Measurements from ENCODE around the gene ROBO1. TPM values are rescaled to one million over a fixed set of nuclear protein-coding genes. Genes with fewer than 3 reads are reported as not detected.

The ROBO1 gene
- total and polyA plus RNA-seq, 2 donors from 2014 or later = 2.1 to 22.1 TPM

DNA sequence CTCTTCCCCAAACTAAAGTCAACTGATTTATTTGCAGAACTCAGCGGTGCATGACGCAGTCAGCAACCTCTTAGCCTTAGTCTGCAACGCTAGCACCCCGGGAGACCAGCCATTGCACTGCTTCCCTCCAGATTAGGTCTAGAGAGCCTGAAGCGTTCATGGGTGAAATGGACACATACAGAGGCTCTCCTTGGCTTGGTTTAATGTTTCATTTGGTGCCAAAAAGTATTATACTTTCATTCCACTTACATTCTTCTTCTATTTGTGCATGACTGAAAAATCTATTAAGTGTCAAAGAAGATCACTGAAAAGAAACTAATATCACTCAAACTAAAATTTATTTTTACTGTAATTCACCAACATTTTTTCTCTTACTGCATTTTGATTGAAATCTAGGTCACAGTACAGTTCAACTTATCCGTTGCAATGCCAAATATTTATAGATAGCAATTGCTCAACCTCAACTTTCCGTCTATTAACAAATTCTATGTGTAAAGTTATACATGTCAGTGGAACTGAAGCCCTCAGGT is 116.2 kb downstream of the ROBO1 start:
- peak in 4 of 5 donors; percentile 53 to 86 (median 80) for DNase-seq
- no peak for FAIRE-seq

DNA sequence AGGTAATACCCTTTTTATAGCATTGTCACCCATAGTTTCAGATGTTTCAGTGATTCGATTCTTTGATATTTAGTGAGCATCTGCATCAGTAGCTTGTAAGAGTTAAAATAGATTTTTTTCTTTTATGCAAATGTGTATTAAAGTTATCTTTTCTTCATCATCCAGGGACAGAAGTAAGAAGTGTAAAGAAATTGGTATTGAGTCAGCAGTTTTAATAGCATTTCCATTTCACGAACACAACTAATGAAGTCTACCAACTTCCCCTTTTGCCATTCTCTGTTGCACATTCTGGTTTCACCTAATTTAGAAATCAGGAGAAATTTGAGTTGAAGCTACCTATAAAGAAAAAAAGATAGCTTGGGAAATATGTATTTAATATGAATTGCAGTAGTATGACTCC is 127.9 kb downstream of the ROBO1 start:
- no peaks in the 10 kb centered on the region for H3K27me3 ChIP-seq (ENCODE audit: control insufficient read depth, insufficient read depth, low read length)
- TF ChIP-seq, protein P1, sequence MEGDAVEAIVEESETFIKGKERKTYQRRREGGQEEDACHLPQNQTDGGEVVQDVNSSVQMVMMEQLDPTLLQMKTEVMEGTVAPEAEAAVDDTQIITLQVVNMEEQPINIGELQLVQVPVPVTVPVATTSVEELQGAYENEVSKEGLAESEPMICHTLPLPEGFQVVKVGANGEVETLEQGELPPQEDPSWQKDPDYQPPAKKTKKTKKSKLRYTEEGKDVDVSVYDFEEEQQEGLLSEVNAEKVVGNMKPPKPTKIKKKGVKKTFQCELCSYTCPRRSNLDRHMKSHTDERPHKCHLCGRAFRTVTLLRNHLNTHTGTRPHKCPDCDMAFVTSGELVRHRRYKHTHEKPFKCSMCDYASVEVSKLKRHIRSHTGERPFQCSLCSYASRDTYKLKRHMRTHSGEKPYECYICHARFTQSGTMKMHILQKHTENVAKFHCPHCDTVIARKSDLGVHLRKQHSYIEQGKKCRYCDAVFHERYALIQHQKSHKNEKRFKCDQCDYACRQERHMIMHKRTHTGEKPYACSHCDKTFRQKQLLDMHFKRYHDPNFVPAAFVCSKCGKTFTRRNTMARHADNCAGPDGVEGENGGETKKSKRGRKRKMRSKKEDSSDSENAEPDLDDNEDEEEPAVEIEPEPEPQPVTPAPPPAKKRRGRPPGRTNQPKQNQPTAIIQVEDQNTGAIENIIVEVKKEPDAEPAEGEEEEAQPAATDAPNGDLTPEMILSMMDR (IDR thresholded peaks at IDR 0.05; ENCODE audit: borderline replicate concordance, extremely low read depth, insufficient read depth) = no peak
- no peak overlapping the region for H3K9ac ChIP-seq (ENCODE audit: low read length in 3 of 3)
- H3K36me3 ChIP-seq (ENCODE audit: control insufficient read depth in 2 of 3, insufficient read depth in 3 of 3, low read length in 3 of 3) = no peaks in the 10 kb centered on the region
- intact Hi-C loops (cut with DNase I) = no loop called here
- DNase-seq (no peak), FAIRE-seq (no peak)
- H3K9me3 ChIP-seq (ENCODE audit: control insufficient read depth in 2 of 3, insufficient read depth in 1 of 3, low read length in 3 of 3) = no peaks in the 10 kb centered on the region
- H3K4me1 ChIP-seq (ENCODE audit: control insufficient read depth in 2 of 3, insufficient read depth in 2 of 3, low read depth in 1 of 3, low read length in 3 of 3) = no peaks in the 10 kb centered on the region
- no peak overlapping the region for H3K27ac ChIP-seq (ENCODE audit: low read depth in 2 of 2, low read length in 2 of 2)
- H3K4me3 ChIP-seq (ENCODE audit: low read length in 3 of 3) = no peak overlapping the region

More for the DNA sequence above, 116.2 kb downstream of the ROBO1 start:
- Histone ChIP-seq H3K4me3 (ENCODE audit: low read length in 3 of 3) (no peak overlapping the region), H3K27ac (ENCODE audit: low read depth in 2 of 2, low read length in 2 of 2) (no peak overlapping the region), H3K9ac (ENCODE audit: low read length in 3 of 3) (no peak overlapping the region), H3K27me3 (ENCODE audit: control insufficient read depth, insufficient read depth, low read length) (no peaks in the 10 kb centered on the region), H3K36me3 (ENCODE audit: control insufficient read depth in 2 of 3, insufficient read depth in 3 of 3, low read length in 3 of 3) (no peaks in the 10 kb centered on the region), H3K4me1 (ENCODE audit: control insufficient read depth in 2 of 3, insufficient read depth in 2 of 3, low read depth in 1 of 3, low read length in 3 of 3) (no peaks in the 10 kb centered on the region), H3K9me3 (ENCODE audit: control insufficient read depth in 2 of 3, insufficient read depth in 1 of 3, low read length in 3 of 3) (no peaks in the 10 kb centered on the region)
- intact Hi-C loops (cut with DNase I) = no loop called here
- TF ChIP-seq, protein P1 (IDR thresholded peaks at IDR 0.05; ENCODE audit: borderline replicate concordance, extremely low read depth, insufficient read depth) = no peak

DNA sequence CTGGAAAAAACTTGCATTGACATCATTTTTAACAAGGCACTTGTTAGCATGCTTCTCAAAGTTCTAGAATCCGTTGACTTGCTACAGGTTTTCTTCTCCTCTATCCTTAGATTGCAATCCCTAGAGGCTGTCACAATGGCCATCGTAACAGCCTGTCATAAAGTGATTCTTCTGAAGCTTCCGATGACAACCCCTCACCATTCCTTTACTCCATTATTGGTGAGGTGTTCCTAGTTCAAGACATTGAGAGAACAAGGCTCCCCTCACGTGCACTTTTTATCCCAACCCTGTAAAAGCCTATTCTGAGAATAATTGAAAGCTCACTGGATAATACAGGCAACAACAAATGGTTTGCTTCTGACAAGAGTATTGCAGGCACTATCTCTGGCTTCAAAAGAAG is 131.4 kb downstream of the ROBO1 start:
- Histone ChIP-seq H3K9me3 (ENCODE audit: control insufficient read depth in 2 of 3, insufficient read depth in 1 of 3, low read length in 3 of 3) (no peaks in the 10 kb centered on the region), H3K4me1 (ENCODE audit: control insufficient read depth in 2 of 3, insufficient read depth in 2 of 3, low read depth in 1 of 3, low read length in 3 of 3) (no peaks in the 10 kb centered on the region), H3K27me3 (ENCODE audit: control insufficient read depth, insufficient read depth, low read length) (no peaks in the 10 kb centered on the region), H3K9ac (ENCODE audit: low read length in 3 of 3) (no peak overlapping the region), H3K27ac (ENCODE audit: low read depth in 2 of 2, low read length in 2 of 2) (no peak overlapping the region), H3K36me3 (ENCODE audit: control insufficient read depth in 2 of 3, insufficient read depth in 3 of 3, low read length in 3 of 3) (no peaks in the 10 kb centered on the region), H3K4me3 (ENCODE audit: low read length in 3 of 3) (no peak overlapping the region)
- FAIRE-seq (no peak), DNase-seq (no peak)
- intact Hi-C loops (cut with DNase I) = no loop called here
- TF ChIP-seq, protein P1 (IDR thresholded peaks at IDR 0.05; ENCODE audit: borderline replicate concordance, extremely low read depth, insufficient read depth) = no peak

DNA sequence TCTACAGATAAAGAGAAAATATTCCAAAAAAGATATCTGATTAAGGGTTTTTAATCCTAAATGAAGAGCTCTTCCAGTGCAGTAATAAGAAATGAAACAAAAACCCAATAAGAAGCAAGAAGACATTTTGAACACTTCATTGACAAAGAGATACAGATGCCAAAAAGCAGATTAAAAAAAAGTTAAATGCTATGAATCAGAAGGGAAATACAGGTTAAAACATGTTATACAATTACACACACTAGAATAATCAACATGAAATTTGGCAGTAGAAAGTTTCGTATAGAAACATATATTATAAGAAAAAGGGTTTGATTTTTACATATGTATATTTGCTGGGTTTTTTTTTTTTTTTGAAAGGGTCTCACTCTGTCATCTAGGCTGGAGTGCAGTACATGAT is 135.0 kb downstream of the ROBO1 start:
- DNase-seq = no peak
- no peak overlapping the region for H3K27ac ChIP-seq (ENCODE audit: low read depth in 2 of 2, low read length in 2 of 2)
- H3K36me3 ChIP-seq (ENCODE audit: control insufficient read depth in 2 of 3, insufficient read depth in 3 of 3, low read length in 3 of 3) = no peaks in the 10 kb centered on the region
- no peak overlapping the region for H3K9ac ChIP-seq (ENCODE audit: low read length in 3 of 3)
- TF ChIP-seq, protein P1 (IDR thresholded peaks at IDR 0.05; ENCODE audit: borderline replicate concordance, extremely low read depth, insufficient read depth) = no peak
- H3K4me3 ChIP-seq (ENCODE audit: low read length in 3 of 3) = no peak overlapping the region
- H3K9me3 ChIP-seq (ENCODE audit: control insufficient read depth in 2 of 3, insufficient read depth in 1 of 3, low read length in 3 of 3) = no peaks in the 10 kb centered on the region
- no peaks in the 10 kb centered on the region for H3K4me1 ChIP-seq (ENCODE audit: control insufficient read depth in 2 of 3, insufficient read depth in 2 of 3, low read depth in 1 of 3, low read length in 3 of 3)
- FAIRE-seq = no peak
- intact Hi-C loops (cut with DNase I) = no loop called here
- H3K27me3 ChIP-seq (ENCODE audit: control insufficient read depth, insufficient read depth, low read length) = no peaks in the 10 kb centered on the region

Data from kidney (tissue), 14 donors.